ENCODE data around the gene ANKRD55. TPM values are rescaled to one million over a fixed set of nuclear protein-coding genes. Genes with fewer than 3 reads are reported as not detected.

ANKRD55 gene
- total RNA-seq, 1 donor from 2014 or later: not detected

- Mint-ChIP-seq H3K4me1 (ENCODE audit: unreplicated experiment) (no peaks in the 10 kb centered on the region), H3K36me3 (no peaks in the 10 kb centered on the region), H3K27me3 (no peaks in the 10 kb centered on the region), H3K4me3 (no peak overlapping the region), H3K9me3 (peaks cover 5% of the 10 kb centered on the region), H3K27ac (no peak overlapping the region)
- TF ChIP-seq CTCF (conservative IDR thresholded peaks at IDR 0.05): no peak
- DNase-seq (ENCODE audit: extremely low spot score, unreplicated experiment): no peak
Measured at GRCh38 chr5:56190497-56190896, 42.6 kb downstream of the ANKRD55 start.

GRCh38 chr5:56185768-56186311, 47.3 kb downstream of the ANKRD55 start:
- H3K9me3 Mint-ChIP-seq: peaks cover 5% of the 10 kb centered on the region
- no peaks in the 10 kb centered on the region for H3K4me1 Mint-ChIP-seq (ENCODE audit: unreplicated experiment)
- H3K27me3 Mint-ChIP-seq: no peaks in the 10 kb centered on the region
- DNase-seq (ENCODE audit: extremely low spot score, unreplicated experiment): no peak
- H3K27ac Mint-ChIP-seq: no peak overlapping the region
- H3K36me3 Mint-ChIP-seq: no peaks in the 10 kb centered on the region
- TF ChIP-seq CTCF (conservative IDR thresholded peaks at IDR 0.05): no peak
- no peak overlapping the region for H3K4me3 Mint-ChIP-seq

DNA sequence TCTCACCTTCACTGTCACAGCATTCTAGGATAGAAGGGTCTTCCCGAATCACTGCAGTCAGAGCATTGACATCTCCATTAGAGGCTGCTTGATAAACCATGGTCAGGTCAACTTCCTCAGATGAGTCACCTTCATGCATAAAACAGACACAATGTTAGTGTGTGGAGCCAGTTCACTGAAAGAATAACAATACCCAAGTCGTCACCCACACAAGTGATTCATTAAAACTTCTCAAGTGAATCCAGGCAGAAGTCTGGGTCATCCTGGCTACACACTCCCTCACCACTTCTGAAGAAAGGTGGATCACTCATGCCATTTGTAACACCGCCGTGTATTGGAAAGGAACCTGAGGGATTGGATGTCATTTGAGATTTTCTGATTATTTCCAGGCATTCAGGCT, 49.6 kb downstream of the ANKRD55 start:
- Mint-ChIP-seq H3K4me3 (no peak overlapping the region), H3K27me3 (no peaks in the 10 kb centered on the region), H3K4me1 (ENCODE audit: unreplicated experiment) (no peaks in the 10 kb centered on the region), H3K9me3 (peaks cover 1% of the 10 kb centered on the region), H3K36me3 (no peaks in the 10 kb centered on the region), H3K27ac (no peak overlapping the region)
- no peak for DNase-seq (ENCODE audit: extremely low spot score, unreplicated experiment)
- no peak for TF ChIP-seq CTCF (conservative IDR thresholded peaks at IDR 0.05)

GRCh38 chr5:56179442-56179841, 53.7 kb downstream of the ANKRD55 start:
- H3K36me3 Mint-ChIP-seq: no peaks in the 10 kb centered on the region
- no peak overlapping the region for H3K4me3 Mint-ChIP-seq
- no peaks in the 10 kb centered on the region for H3K9me3 Mint-ChIP-seq
- H3K27ac Mint-ChIP-seq: no peak overlapping the region
- TF ChIP-seq CTCF (conservative IDR thresholded peaks at IDR 0.05): no peak
- no peaks in the 10 kb centered on the region for H3K27me3 Mint-ChIP-seq
- DNase-seq (ENCODE audit: extremely low spot score, unreplicated experiment): no peak
- H3K4me1 Mint-ChIP-seq (ENCODE audit: unreplicated experiment): no peaks in the 10 kb centered on the region

GRCh38 chr5:56178823-56179222, 54.3 kb downstream of the ANKRD55 start:
- no peak overlapping the region for H3K27ac Mint-ChIP-seq
- no peak overlapping the region for H3K4me3 Mint-ChIP-seq
- H3K4me1 Mint-ChIP-seq (ENCODE audit: unreplicated experiment): no peaks in the 10 kb centered on the region
- H3K36me3 Mint-ChIP-seq: no peaks in the 10 kb centered on the region
- no peak for TF ChIP-seq CTCF (conservative IDR thresholded peaks at IDR 0.05)
- no peaks in the 10 kb centered on the region for H3K27me3 Mint-ChIP-seq
- no peak for DNase-seq (ENCODE audit: extremely low spot score, unreplicated experiment)
- no peaks in the 10 kb centered on the region for H3K9me3 Mint-ChIP-seq

Measured in type B pancreatic cell (in vitro differentiated cells).